ENCODE measurements around the gene ANKRD6. TPM values are rescaled to one million over a fixed set of nuclear protein-coding genes. Genes with fewer than 3 reads are reported as not detected.

Gene ANKRD6
- total RNA-seq, 4 donors from 2014 or later, result 0.57 to 11.6 (median 3.0) TPM

GRCh38 chr6:89596484-89596883 lies 163.5 kb downstream of the ANKRD6 start:
- no peaks in the 10 kb centered on the region for H3K4me1 ChIP-seq
- no peaks in the 10 kb centered on the region for H3K9me3 ChIP-seq
- H3K36me3 ChIP-seq, result no peaks in the 10 kb centered on the region
- TF ChIP-seq POLR2A (IDR thresholded peaks at IDR 0.05), result no peak
- DNase-seq, result no peak
- H3K27me3 ChIP-seq, result no peaks in the 10 kb centered on the region
- no peak overlapping the region for H3K27ac ChIP-seq
- H3K4me3 ChIP-seq, result no peak overlapping the region

GRCh38 chr6:89597372-89597771 lies 164.4 kb downstream of the ANKRD6 start:
- H3K27ac ChIP-seq, result no peak overlapping the region
- no peaks in the 10 kb centered on the region for H3K36me3 ChIP-seq
- no peaks in the 10 kb centered on the region for H3K9me3 ChIP-seq
- H3K4me3 ChIP-seq, result no peak overlapping the region
- H3K4me1 ChIP-seq, result no peaks in the 10 kb centered on the region
- no peak for TF ChIP-seq POLR2A (IDR thresholded peaks at IDR 0.05)
- TF ChIP-seq CTCF (IDR thresholded peaks at IDR 0.05), result no peak
- H3K27me3 ChIP-seq, result no peaks in the 10 kb centered on the region
- DNase-seq, result no peak

- no peak overlapping the region for H3K4me3 ChIP-seq
- H3K4me1 ChIP-seq, result no peaks in the 10 kb centered on the region
- H3K27ac ChIP-seq, result no peak overlapping the region
- no peaks in the 10 kb centered on the region for H3K36me3 ChIP-seq
- no peaks in the 10 kb centered on the region for H3K9me3 ChIP-seq
- no peak for DNase-seq
- no peaks in the 10 kb centered on the region for H3K27me3 ChIP-seq
- TF ChIP-seq POLR2A (IDR thresholded peaks at IDR 0.05) (no peak), CTCF (IDR thresholded peaks at IDR 0.05) (peak in 1 of 6 experiments; percentile 9)
Measured at GRCh38 chr6:89597988-89598387, 165.0 kb downstream of the ANKRD6 start.

GRCh38 chr6:89599727-89600126 lies 166.8 kb downstream of the ANKRD6 start:
- no peak for TF ChIP-seq CTCF (IDR thresholded peaks at IDR 0.05)
- TF ChIP-seq POLR2A (IDR thresholded peaks at IDR 0.05), result no peak
- no peak overlapping the region for H3K27ac ChIP-seq
- H3K4me1 ChIP-seq, result no peaks in the 10 kb centered on the region
- no peak for DNase-seq
- H3K27me3 ChIP-seq, result no peaks in the 10 kb centered on the region
- H3K4me3 ChIP-seq, result no peak overlapping the region
- no peaks in the 10 kb centered on the region for H3K36me3 ChIP-seq
- no peaks in the 10 kb centered on the region for H3K9me3 ChIP-seq

GRCh38 chr6:89602166-89602565 lies 169.2 kb downstream of the ANKRD6 start:
- no peak for TF ChIP-seq CTCF (IDR thresholded peaks at IDR 0.05)
- TF ChIP-seq POLR2A (IDR thresholded peaks at IDR 0.05), result no peak
- Histone ChIP-seq H3K4me3 (no peak overlapping the region), H3K4me1 (no peaks in the 10 kb centered on the region), H3K36me3 (no peaks in the 10 kb centered on the region), H3K27ac (no peak overlapping the region), H3K9me3 (no peaks in the 10 kb centered on the region), H3K27me3 (no peaks in the 10 kb centered on the region)
- no peak for DNase-seq

GRCh38 chr6:89604653-89605052 lies 171.7 kb downstream of the ANKRD6 start:
- no peak for DNase-seq
- Histone ChIP-seq H3K36me3 (no peaks in the 10 kb centered on the region), H3K27ac (no peak overlapping the region), H3K27me3 (no peaks in the 10 kb centered on the region), H3K9me3 (no peaks in the 10 kb centered on the region), H3K4me1 (no peaks in the 10 kb centered on the region), H3K4me3 (no peak overlapping the region)
- no peak for TF ChIP-seq POLR2A (IDR thresholded peaks at IDR 0.05)
- TF ChIP-seq CTCF (IDR thresholded peaks at IDR 0.05), result no peak
